DOHH2 (cell line): ENCODE data around the gene STK32B.

Experiments used
- CTCF ChIP-seq: fragments of 200-600 bp; sonication (generic); IDR thresholded peaks from one replicate; pipeline ENCODE4 v1.5.1; 2014; ENCODE audit warnings: antibody characterized with exemption, mild to moderate bottlenecking, low read depth, low read length; ENCODE audit not compliant: poor library complexity, severe bottlenecking
- EZH2phosphoT487 ChIP-seq: fragments of 200-600 bp; sonication (generic); IDR thresholded peaks from 2 replicates; pipeline ENCODE4 v1.6.1; 2017; ENCODE audit warnings: borderline replicate concordance, mild to moderate bottlenecking, antibody characterized with exemption, low read length, moderate library complexity, mixed read lengths

GRCh38 chr4:5198656-5199541 lies 147.6 kb downstream of the STK32B start:
- TF ChIP-seq CTCF (no peak), EZH2phosphoT487 (no peak)
